ENCODE measurements around the gene HAPLN2. TPM values are rescaled to one million over a fixed set of nuclear protein-coding genes. Genes with fewer than 3 reads are reported as not detected.

HAPLN2 gene
- total RNA-seq, 2 donors from 2014 or later, result not detected

GRCh38 chr1:156648951-156649350 is 29.7 kb downstream of the HAPLN2 start:
- no peak overlapping the region for H3K27ac Mint-ChIP-seq
- peaks cover 51 to 60% of the 10 kb centered on the region in 2 donors for H3K27me3 Mint-ChIP-seq
- H3K4me1 Mint-ChIP-seq (ENCODE audit: low read depth in 2 of 2), result peaks cover 0 to 4% of the 10 kb centered on the region in 2 donors
- no peak for DNase-seq (ENCODE audit: low spot score)
- no peaks in the 10 kb centered on the region for H3K9me3 Mint-ChIP-seq
- no peak overlapping the region for H3K4me3 Mint-ChIP-seq
- H3K36me3 Mint-ChIP-seq, result no peaks in the 10 kb centered on the region
- ATAC-seq, result no peak

- Mint-ChIP-seq H3K36me3 (no peaks in the 10 kb centered on the region), H3K27me3 (peaks cover 49 to 58% of the 10 kb centered on the region in 2 donors), H3K27ac (no peak overlapping the region), H3K4me3 (no peak overlapping the region), H3K4me1 (ENCODE audit: low read depth in 2 of 2) (peaks cover 8 to 14% of the 10 kb centered on the region in 2 donors), H3K9me3 (no peaks in the 10 kb centered on the region)
- DNase-seq (ENCODE audit: low spot score) (no peak), ATAC-seq (no peak)
Observed at GRCh38 chr1:156652131-156652991, 33.1 kb downstream of the HAPLN2 start.

- no peak overlapping the region for H3K4me3 Mint-ChIP-seq
- no peak for DNase-seq (ENCODE audit: low spot score)
- no peaks in the 10 kb centered on the region for H3K36me3 Mint-ChIP-seq
- peaks cover 49 to 56% of the 10 kb centered on the region in 2 donors for H3K27me3 Mint-ChIP-seq
- ATAC-seq, result no peak
- peaks cover 14 to 20% of the 10 kb centered on the region in 2 donors for H3K4me1 Mint-ChIP-seq (ENCODE audit: low read depth in 2 of 2)
- no peak overlapping the region for H3K27ac Mint-ChIP-seq
- no peaks in the 10 kb centered on the region for H3K9me3 Mint-ChIP-seq
Observed at GRCh38 chr1:156652992-156653355, 33.8 kb downstream of the HAPLN2 start.

- Mint-ChIP-seq H3K4me3 (no peak overlapping the region), H3K36me3 (no peaks in the 10 kb centered on the region), H3K27me3 (peaks cover 41 to 49% of the 10 kb centered on the region in 2 donors), H3K27ac (no peak overlapping the region), H3K4me1 (ENCODE audit: low read depth in 2 of 2) (peaks cover 31 to 35% of the 10 kb centered on the region in 2 donors), H3K9me3 (no peaks in the 10 kb centered on the region)
- ATAC-seq (no peak), DNase-seq (ENCODE audit: low spot score) (no peak)
Observed at GRCh38 chr1:156654700-156655099, 35.5 kb downstream of the HAPLN2 start.

GRCh38 chr1:156655151-156655903 is 36.1 kb downstream of the HAPLN2 start:
- Mint-ChIP-seq H3K4me1 (ENCODE audit: low read depth in 2 of 2) (peaks cover 38 to 42% of the 10 kb centered on the region in 2 donors), H3K36me3 (no peaks in the 10 kb centered on the region), H3K27me3 (peaks cover 41 to 49% of the 10 kb centered on the region in 2 donors), H3K27ac (no peak overlapping the region), H3K4me3 (no peak overlapping the region), H3K9me3 (no peaks in the 10 kb centered on the region)
- no peak for DNase-seq (ENCODE audit: low spot score)
- no peak for ATAC-seq

- Mint-ChIP-seq H3K9me3 (no peaks in the 10 kb centered on the region), H3K4me1 (ENCODE audit: low read depth in 2 of 2) (peaks cover 44 to 48% of the 10 kb centered on the region in 2 donors), H3K4me3 (no peak overlapping the region), H3K27ac (no peak overlapping the region), H3K27me3 (peaks cover 38 to 45% of the 10 kb centered on the region in 2 donors), H3K36me3 (no peaks in the 10 kb centered on the region)
- DNase-seq (ENCODE audit: low spot score) (no peak), ATAC-seq (no peak)
Observed at GRCh38 chr1:156655904-156656516, 36.8 kb downstream of the HAPLN2 start.

GRCh38 chr1:156656806-156657740 is 37.9 kb downstream of the HAPLN2 start:
- peaks cover 35 to 38% of the 10 kb centered on the region in 2 donors for H3K27me3 Mint-ChIP-seq
- ATAC-seq, result no peak
- H3K4me1 Mint-ChIP-seq (ENCODE audit: low read depth in 2 of 2), result peaks cover 52 to 56% of the 10 kb centered on the region in 2 donors
- peak overlapping the region; percentile 96 to 98 for H3K27ac Mint-ChIP-seq
- peak overlapping the region; percentile 84 for H3K4me3 Mint-ChIP-seq
- peak; percentile 82 for DNase-seq (ENCODE audit: low spot score)
- H3K36me3 Mint-ChIP-seq, result no peaks in the 10 kb centered on the region
- H3K9me3 Mint-ChIP-seq, result no peaks in the 10 kb centered on the region

- DNase-seq (ENCODE audit: low spot score), result no peak
- H3K27me3 Mint-ChIP-seq, result peaks cover 30 to 31% of the 10 kb centered on the region in 2 donors
Observed at GRCh38 chr1:156657741-156658319, 38.6 kb downstream of the HAPLN2 start.

GRCh38 chr1:156658496-156658895 is 39.3 kb downstream of the HAPLN2 start:
- peaks cover 56 to 62% of the 10 kb centered on the region in 2 donors for H3K4me1 Mint-ChIP-seq (ENCODE audit: low read depth in 2 of 2)
- peak overlapping the region; percentile 84 for H3K4me3 Mint-ChIP-seq
- H3K27ac Mint-ChIP-seq, result peak overlapping the region; percentile 96 to 98
- no peaks in the 10 kb centered on the region for H3K36me3 Mint-ChIP-seq
- DNase-seq (ENCODE audit: low spot score), result no peak
- no peak for ATAC-seq
- no peaks in the 10 kb centered on the region for H3K9me3 Mint-ChIP-seq
- H3K27me3 Mint-ChIP-seq, result peaks cover 24 to 25% of the 10 kb centered on the region in 2 donors

More at GRCh38 chr1:156657741-156658319, 38.6 kb downstream of the HAPLN2 start:
- no peak for ATAC-seq
- H3K4me1 Mint-ChIP-seq (ENCODE audit: low read depth in 2 of 2), result peaks cover 56 to 60% of the 10 kb centered on the region in 2 donors
- no peaks in the 10 kb centered on the region for H3K9me3 Mint-ChIP-seq
- peak overlapping the region; percentile 96 to 98 for H3K27ac Mint-ChIP-seq
- peak overlapping the region; percentile 84 for H3K4me3 Mint-ChIP-seq
- no peaks in the 10 kb centered on the region for H3K36me3 Mint-ChIP-seq

- Mint-ChIP-seq H3K9me3 (no peaks in the 10 kb centered on the region), H3K27me3 (peaks cover 18 to 19% of the 10 kb centered on the region in 2 donors), H3K4me3 (peak overlapping the region; percentile 84), H3K27ac (peak overlapping the region; percentile 96 to 98), H3K4me1 (ENCODE audit: low read depth in 2 of 2) (peaks cover 56 to 62% of the 10 kb centered on the region in 2 donors), H3K36me3 (no peaks in the 10 kb centered on the region)
- DNase-seq (ENCODE audit: low spot score), result no peak
- no peak for ATAC-seq
Observed at GRCh38 chr1:156658945-156659574, 39.8 kb downstream of the HAPLN2 start.

GRCh38 chr1:156659661-156659987 is 40.4 kb downstream of the HAPLN2 start:
- H3K4me1 Mint-ChIP-seq (ENCODE audit: low read depth in 2 of 2), result peaks cover 56 to 62% of the 10 kb centered on the region in 2 donors
- DNase-seq (ENCODE audit: low spot score) (no peak), ATAC-seq (no peak)
- H3K4me3 Mint-ChIP-seq, result peak overlapping the region; percentile 84
- no peaks in the 10 kb centered on the region for H3K36me3 Mint-ChIP-seq
- H3K27me3 Mint-ChIP-seq, result peaks cover 12 to 15% of the 10 kb centered on the region in 2 donors
- no peaks in the 10 kb centered on the region for H3K9me3 Mint-ChIP-seq
- H3K27ac Mint-ChIP-seq, result peak overlapping the region; percentile 96 to 98

GRCh38 chr1:156659988-156660751 is 41.0 kb downstream of the HAPLN2 start:
- H3K27me3 Mint-ChIP-seq, result peaks cover 9 to 12% of the 10 kb centered on the region in 2 donors
- no peaks in the 10 kb centered on the region for H3K36me3 Mint-ChIP-seq
- peak overlapping the region; percentile 84 for H3K4me3 Mint-ChIP-seq
- peak overlapping the region; percentile 96 to 98 for H3K27ac Mint-ChIP-seq
- peaks cover 56 to 62% of the 10 kb centered on the region in 2 donors for H3K4me1 Mint-ChIP-seq (ENCODE audit: low read depth in 2 of 2)
- DNase-seq (ENCODE audit: low spot score) (peak; percentile 97), ATAC-seq (peak; percentile 90 to 92)
- no peaks in the 10 kb centered on the region for H3K9me3 Mint-ChIP-seq
